SK-N-SH treated with all-trans-retinoic acid at 6 μM for 48 hours (cell line): Measurements from ENCODE around the gene UTP4.

ENCODE experiments used
- ATAC-seq: fragments of 200-7000 bp; cut with Tn5 transposase; 3 replicates; pipeline ENCODE4 v1.9.1; 2020; ENCODE audit warnings: mild to moderate bottlenecking, moderate library complexity
- ARNTL ChIP-seq: fragments of 450-650 bp; formaldehyde crosslinking; IDR thresholded peaks from 2 replicates; pipeline ENCODE4 v1.5.0; 2020; ENCODE audit warnings: low read depth, mild to moderate bottlenecking, moderate library complexity, borderline replicate concordance
- BACH2 ChIP-seq: fragments of 250-450 bp; sonication (Bioruptor Pico); IDR thresholded peaks from 2 replicates; pipeline ENCODE4 v1.9.0; 2021; ENCODE audit warnings: mild to moderate bottlenecking, borderline replicate concordance
- CREB5 ChIP-seq: fragments of 250-450 bp; sonication (Bioruptor Pico); IDR thresholded peaks from 2 replicates; pipeline ENCODE4 v1.5.1; 2020; ENCODE audit warnings: low read depth, mild to moderate bottlenecking, moderate library complexity
- CSDC2 ChIP-seq: fragments of 250-450 bp; sonication (Bioruptor Pico); IDR thresholded peaks from 2 replicates; pipeline ENCODE4 v1.5.0; 2020; ENCODE audit warnings: mild to moderate bottlenecking, moderate library complexity
- CSRNP3 ChIP-seq: fragments of 250-450 bp; sonication (Bioruptor Pico); IDR thresholded peaks from 2 replicates; pipeline ENCODE4 v1.5.1; 2021; ENCODE audit warnings: mild to moderate bottlenecking, moderate library complexity
- ESRRG ChIP-seq: fragments of 250-450 bp; sonication (Bioruptor Pico); IDR thresholded peaks from 2 replicates; pipeline ENCODE4 v1.6.1; 2021; ENCODE audit warnings: mild to moderate bottlenecking
- GLIS3 ChIP-seq: fragments of 250-450 bp; sonication (Bioruptor Pico); IDR thresholded peaks from 2 replicates; pipeline ENCODE4 v1.5.0; 2020; ENCODE audit warnings: mild to moderate bottlenecking, moderate library complexity
- ISL1 ChIP-seq: fragments of 250-450 bp; sonication (Bioruptor Pico); IDR thresholded peaks from 2 replicates; pipeline ENCODE4 v2.1.2; 2022; ENCODE audit warnings: mild to moderate bottlenecking, moderate library complexity
- OSR1 ChIP-seq: fragments of 250-450 bp; sonication (Bioruptor Pico); IDR thresholded peaks from 2 replicates; pipeline ENCODE4 v1.8.0; 2022; ENCODE audit warnings: moderate library complexity, mild to moderate bottlenecking, inconsistent platforms
- PATZ1 ChIP-seq: fragments of 250-450 bp; sonication (Bioruptor Pico); IDR thresholded peaks from 2 replicates; pipeline ENCODE4 v1.8.0; 2020; ENCODE audit warnings: mild to moderate bottlenecking, moderate library complexity, borderline replicate concordance
- POU6F1 ChIP-seq: fragments of 250-450 bp; sonication (Bioruptor Pico); IDR thresholded peaks from 2 replicates; pipeline ENCODE4 v1.8.0; 2021; ENCODE audit warnings: low read depth, mild to moderate bottlenecking, moderate library complexity, borderline replicate concordance
- PPARA ChIP-seq: fragments of 250-450 bp; sonication (Bioruptor Pico); IDR thresholded peaks from 2 replicates; pipeline ENCODE4 v1.5.0; 2020; ENCODE audit warnings: mild to moderate bottlenecking, borderline replicate concordance
- SNAI2 ChIP-seq: fragments of 250-450 bp; sonication (Bioruptor Pico); IDR thresholded peaks from 2 replicates; pipeline ENCODE4 v1.5.0; 2020; ENCODE audit warnings: mild to moderate bottlenecking, moderate library complexity
- TCF4 ChIP-seq: fragments of 250-450 bp; sonication (Bioruptor Pico); IDR thresholded peaks from 2 replicates; pipeline ENCODE4 v1.8.0; 2021; ENCODE audit warnings: mild to moderate bottlenecking, moderate library complexity, borderline replicate concordance
- TOX ChIP-seq: fragments of 250-450 bp; sonication (Bioruptor Pico); IDR thresholded peaks from 2 replicates; pipeline ENCODE4 v1.8.0; 2021; ENCODE audit warnings: mild to moderate bottlenecking, moderate library complexity, borderline replicate concordance
- TSHZ2 ChIP-seq: fragments of 250-450 bp; sonication (Bioruptor Pico); IDR thresholded peaks from 2 replicates; pipeline ENCODE4 v1.5.0; 2020; ENCODE audit warnings: mild to moderate bottlenecking, moderate library complexity
- ZC3H10 ChIP-seq: fragments of 250-450 bp; sonication (Bioruptor Pico); IDR thresholded peaks from 2 replicates; pipeline ENCODE4 v1.5.1; 2021; ENCODE audit warnings: mild to moderate bottlenecking, moderate library complexity
- ZFP3 ChIP-seq: fragments of 250-450 bp; sonication (Bioruptor Pico); IDR thresholded peaks from 2 replicates; pipeline ENCODE4 v1.5.0; 2020; ENCODE audit warnings: mild to moderate bottlenecking, moderate library complexity
- ZFP30 ChIP-seq: fragments of 450-650 bp; formaldehyde crosslinking; IDR thresholded peaks from 2 replicates; pipeline ENCODE4 v1.5.0; 2022; ENCODE audit warnings: mild to moderate bottlenecking, moderate library complexity
- ZNF565 ChIP-seq: fragments of 450-650 bp; formaldehyde crosslinking; conservative IDR thresholded peaks from 2 replicates; pipeline ENCODE4 v1.5.0; 2020; ENCODE audit warnings: low read depth, mild to moderate bottlenecking, moderate library complexity
- ZNF70 ChIP-seq: fragments of 450-650 bp; formaldehyde crosslinking; IDR thresholded peaks from 2 replicates; pipeline ENCODE4 v1.5.0; 2020; ENCODE audit warnings: mild to moderate bottlenecking, moderate library complexity

The UTP4 gene

GRCh38 chr16:69110406-69110805 is 22.0 kb upstream of the UTP4 start:
- no peak for TF ChIP-seq ZNF70 (CRISPR knock-in tag)
- no peak for TF ChIP-seq PATZ1 (CRISPR knock-in tag)
- no peak for TF ChIP-seq GLIS3 (CRISPR knock-in tag)
- no peak for TF ChIP-seq CSRNP3 (CRISPR knock-in tag)
- TF ChIP-seq OSR1 (CRISPR knock-in tag), result no peak
- no peak for TF ChIP-seq ZFP30 (CRISPR knock-in tag)
- no peak for TF ChIP-seq ARNTL (CRISPR knock-in tag)
- no peak for TF ChIP-seq TOX (CRISPR knock-in tag)
- TF ChIP-seq ESRRG (CRISPR knock-in tag), result no peak
- no peak for TF ChIP-seq SNAI2
- TF ChIP-seq TSHZ2 (CRISPR knock-in tag), result no peak
- TF ChIP-seq CSDC2 (CRISPR knock-in tag), result no peak
- no peak for ATAC-seq

- TF ChIP-seq ZFP3 (no peak), POU6F1 (CRISPR knock-in tag) (no peak), TCF4 (no peak), PATZ1 (CRISPR knock-in tag) (no peak), PPARA (no peak), SNAI2 (no peak), TSHZ2 (CRISPR knock-in tag) (no peak), CSDC2 (CRISPR knock-in tag) (no peak), ZC3H10 (CRISPR knock-in tag) (no peak), ESRRG (CRISPR knock-in tag) (no peak), ZNF70 (CRISPR knock-in tag) (no peak), CSRNP3 (CRISPR knock-in tag) (no peak), GLIS3 (CRISPR knock-in tag) (no peak), CREB5 (CRISPR knock-in tag) (no peak), ARNTL (CRISPR knock-in tag) (no peak), ZNF565 (CRISPR knock-in tag) (no peak), OSR1 (CRISPR knock-in tag) (no peak), ISL1 (no peak), BACH2 (no peak), ZFP30 (CRISPR knock-in tag) (no peak)
- ATAC-seq, result no peak
Measured at GRCh38 chr16:69111216-69111875, 21.1 kb upstream of the UTP4 start.
